NCI-H2227 (cell line): Measurements from ENCODE around the gene CDADC1.
A peak's percentile ranks its signal among the peaks of the same experiment; 100 is the strongest.
"Not testable (repeated sequence)": the region's sequence is repeated elsewhere in the genome, so short reads cannot be mapped to it uniquely, and the experiment has no call there.

Source experiments
- DNase-seq: peaks from one replicate; lab custom pipeline; 2025; ENCODE audit not compliant: unreplicated experiment; lab: John Stamatoyannopoulos, UW

CDADC1 gene

GRCh38 chr13:49310251-49310650, 62.5 kb downstream of the CDADC1 start:
- no peak for DNase-seq

DNA sequence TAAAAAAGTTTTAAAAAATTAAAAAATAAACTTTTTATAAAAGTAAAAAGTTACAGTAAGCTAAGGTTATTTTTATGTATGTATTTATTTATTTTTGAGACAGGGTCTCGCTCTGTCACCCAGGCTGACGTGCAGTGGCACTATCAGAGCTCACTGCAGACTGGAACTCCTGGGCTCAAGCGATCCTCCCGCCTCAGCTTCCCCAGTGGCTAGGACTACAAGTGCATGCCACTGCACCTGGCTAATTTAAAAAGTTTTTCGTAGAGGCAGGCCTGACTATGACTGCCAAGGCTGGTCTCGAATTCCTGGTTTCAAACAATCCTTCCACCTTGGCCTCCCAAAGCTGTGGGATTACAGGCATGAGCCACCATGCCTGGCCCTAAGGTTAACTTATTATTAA, 64.1 kb downstream of the CDADC1 start:
- no peak for DNase-seq

DNA sequence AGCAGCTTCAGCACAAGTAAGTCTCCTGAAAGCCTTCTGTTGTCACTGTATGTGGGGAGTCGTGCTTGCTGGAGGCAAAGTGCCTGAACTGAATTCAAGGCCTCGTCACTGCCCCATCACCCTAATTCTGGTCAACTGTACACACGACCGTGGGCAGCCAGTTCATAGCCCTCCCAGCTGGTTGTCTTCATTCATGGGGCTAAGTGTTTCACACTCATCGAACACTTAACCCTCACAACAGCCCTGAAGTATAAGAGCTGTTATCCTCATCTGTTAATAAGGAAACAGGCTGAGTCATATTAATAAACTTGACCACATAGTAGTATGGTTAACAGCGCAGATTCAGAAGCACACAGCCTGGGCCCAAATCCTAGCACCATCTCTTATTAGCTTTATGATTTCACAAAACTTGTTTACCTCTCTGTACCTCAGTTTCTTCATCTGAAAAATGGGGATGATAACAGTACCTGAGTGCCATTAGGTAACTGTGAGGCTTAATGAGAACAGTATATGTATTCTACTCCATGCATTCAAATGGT, 66.7 kb downstream of the CDADC1 start:
- no peak for DNase-seq

- no peak for DNase-seq
These were observed 67.4 kb downstream of the CDADC1 start for GRCh38 chr13:49315036-49315565.

DNA sequence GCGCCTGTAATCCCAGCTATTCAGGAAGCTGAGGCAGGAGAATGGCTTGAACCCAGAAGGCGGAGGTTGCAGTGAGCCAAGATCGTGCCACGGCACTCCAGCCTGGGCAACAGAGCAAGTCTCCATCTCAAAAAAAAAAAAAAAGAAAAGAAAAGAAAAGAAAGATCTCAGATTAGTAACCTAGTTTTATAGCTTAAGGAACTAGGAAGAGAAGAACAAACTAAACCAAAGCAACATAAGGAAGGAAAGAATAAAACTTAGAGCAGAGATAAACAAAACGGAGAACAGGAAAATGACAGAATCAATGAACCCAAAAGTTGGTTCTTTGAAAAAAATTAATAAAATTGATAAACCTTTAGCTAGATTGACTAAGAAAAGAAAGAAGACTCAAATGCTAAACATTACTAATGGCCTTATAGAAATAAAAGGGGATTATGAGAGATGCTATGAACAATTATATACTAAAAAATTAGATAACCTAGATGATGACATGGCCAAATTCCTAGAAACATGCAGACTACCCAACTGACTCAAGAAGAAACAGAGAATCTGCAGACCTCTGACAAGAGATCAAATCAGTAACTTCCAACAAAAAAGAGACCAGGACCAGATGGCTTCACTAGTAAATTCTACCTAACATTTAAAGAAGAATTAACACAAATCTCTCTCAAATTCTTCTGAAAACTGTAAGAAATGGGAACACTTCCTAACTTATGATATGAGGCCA, 68.2 kb downstream of the CDADC1 start:
- no peak for DNase-seq

GRCh38 chr13:49319551-49319950, 71.8 kb downstream of the CDADC1 start:
- DNase-seq, result no peak

DNA sequence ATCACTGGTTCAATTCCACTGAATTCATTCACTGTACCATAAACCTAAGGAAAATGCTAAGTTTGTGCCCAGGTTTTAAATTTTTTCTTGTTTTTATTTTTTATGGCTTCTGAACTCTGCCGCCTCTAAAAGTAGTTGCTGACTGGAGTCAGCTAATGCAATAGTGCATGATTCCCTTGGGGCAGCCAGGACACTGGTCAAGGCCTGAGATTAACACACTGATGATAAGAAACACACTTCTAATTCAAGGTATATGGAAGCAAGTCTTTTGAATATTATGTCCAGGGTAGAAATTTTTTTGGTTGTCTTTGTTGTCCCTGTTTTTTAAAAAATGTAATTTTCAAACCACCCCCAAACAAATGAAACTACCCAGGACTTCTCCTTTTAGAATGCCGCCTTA, 72.2 kb downstream of the CDADC1 start:
- no peak for DNase-seq

DNA sequence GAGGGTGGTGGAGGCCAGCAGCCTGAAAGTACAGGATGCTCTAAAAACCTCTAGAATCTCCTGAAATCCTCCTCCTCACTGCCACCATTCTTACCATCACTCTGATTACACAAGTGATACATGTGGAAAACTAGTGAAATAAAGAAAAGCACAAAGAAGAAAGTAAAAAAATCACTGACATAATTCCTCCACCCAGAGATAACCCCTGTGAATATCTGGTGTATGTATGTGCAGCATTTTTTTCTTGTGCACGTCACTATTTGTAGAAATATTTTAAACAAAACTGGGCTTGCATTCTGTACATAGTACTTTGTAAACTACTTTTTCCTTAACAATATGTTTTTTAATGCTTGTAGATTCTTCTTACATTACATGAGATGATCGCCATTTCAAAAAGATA, 73.2 kb downstream of the CDADC1 start:
- DNase-seq, result no peak

- DNase-seq, result no peak
These were observed 75.0 kb downstream of the CDADC1 start for GRCh38 chr13:49322702-49323101.

DNA sequence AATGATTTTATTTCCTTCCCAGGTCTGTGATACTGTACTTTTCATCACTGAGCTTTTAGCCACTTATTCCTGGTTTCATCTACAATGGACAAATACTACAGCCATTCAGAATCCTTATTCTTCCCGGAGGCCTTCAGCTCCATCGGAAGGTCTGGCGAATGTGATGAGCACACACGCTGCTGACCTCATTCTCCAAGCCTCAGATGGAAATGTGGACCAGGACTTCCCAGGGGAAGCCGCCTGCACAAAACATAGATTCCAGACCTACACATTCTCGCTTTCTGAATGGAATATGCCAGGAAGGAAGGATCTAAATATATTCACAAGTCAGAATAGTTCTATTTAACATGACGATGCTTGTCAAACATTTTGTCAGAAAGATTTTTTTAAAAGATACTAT, 75.6 kb downstream of the CDADC1 start:
- no peak for DNase-seq

DNA sequence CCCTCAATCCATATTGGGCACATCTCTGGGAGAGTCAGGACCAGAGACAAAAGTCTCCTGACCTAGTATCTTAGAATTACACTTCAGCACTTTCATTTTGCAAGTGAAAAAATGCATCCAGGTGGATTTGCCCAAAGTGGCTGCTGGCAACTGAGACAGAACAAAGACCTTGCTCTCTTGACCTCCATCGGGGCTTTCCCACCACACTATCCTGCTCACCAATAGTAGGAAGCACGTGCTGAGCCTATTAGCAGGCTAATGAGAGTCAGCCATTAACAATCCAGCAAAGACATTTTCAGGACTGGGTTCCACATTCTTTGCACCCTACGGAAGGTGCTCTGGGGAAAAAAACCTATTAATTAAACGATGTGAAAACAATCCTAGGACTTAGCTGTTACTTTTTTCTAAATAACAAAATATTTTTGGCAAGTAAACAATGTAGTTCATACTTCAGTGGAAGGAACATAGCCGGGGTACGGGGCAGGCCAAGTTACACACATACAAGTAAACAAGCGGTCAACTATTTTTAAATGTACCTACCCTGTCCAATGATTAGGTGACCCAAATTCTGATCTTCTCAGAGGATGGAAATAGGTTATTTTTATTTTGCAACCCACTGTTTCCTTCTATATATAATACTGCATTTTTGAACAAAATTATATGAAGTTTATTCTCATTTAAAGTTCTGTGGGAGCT, 78.6 kb downstream of the CDADC1 start:
- no peak for DNase-seq

DNA sequence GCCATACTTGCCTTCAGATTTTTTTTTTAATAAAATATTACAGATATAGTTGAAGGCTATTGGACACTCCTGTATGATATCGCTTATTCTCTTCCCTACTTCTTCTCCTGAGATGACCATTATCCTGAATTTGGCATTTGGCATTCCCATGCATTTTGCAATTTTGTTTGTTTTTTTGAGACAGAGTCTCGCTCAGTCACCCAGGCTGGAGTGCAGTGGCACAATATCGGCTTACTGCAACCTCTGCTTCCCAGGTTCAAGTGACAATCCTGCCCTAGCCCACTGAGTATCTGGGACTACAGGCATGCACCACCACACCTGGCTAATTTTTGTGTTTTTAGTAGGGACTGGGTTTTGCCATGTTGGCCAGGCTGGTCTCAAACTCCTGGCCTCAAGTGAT, 79.4 kb downstream of the CDADC1 start:
- not testable (repeated sequence) for DNase-seq

GRCh38 chr13:49329831-49330545, 82.3 kb downstream of the CDADC1 start:
- peak; percentile 20 for DNase-seq

DNA sequence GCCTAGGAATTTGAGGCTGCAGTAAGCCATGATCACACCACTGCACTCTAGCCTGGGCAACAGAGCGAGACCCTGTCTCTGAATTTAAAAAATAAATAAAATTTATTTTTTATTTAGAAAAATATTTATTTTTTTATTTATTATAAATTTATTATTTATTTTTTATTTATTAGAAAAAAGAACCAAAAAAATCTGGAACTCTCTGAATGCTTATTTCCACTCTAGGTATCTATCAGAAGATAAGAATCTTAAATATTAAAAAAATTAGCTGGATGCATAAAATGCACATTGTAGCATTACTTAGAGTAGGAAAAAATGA, 82.8 kb downstream of the CDADC1 start:
- DNase-seq, result no peak

- no peak for DNase-seq
These were observed 88.9 kb downstream of the CDADC1 start for GRCh38 chr13:49336655-49337054.

- DNase-seq, result no peak
These were observed 92.4 kb downstream of the CDADC1 start for GRCh38 chr13:49340161-49340560.

DNA sequence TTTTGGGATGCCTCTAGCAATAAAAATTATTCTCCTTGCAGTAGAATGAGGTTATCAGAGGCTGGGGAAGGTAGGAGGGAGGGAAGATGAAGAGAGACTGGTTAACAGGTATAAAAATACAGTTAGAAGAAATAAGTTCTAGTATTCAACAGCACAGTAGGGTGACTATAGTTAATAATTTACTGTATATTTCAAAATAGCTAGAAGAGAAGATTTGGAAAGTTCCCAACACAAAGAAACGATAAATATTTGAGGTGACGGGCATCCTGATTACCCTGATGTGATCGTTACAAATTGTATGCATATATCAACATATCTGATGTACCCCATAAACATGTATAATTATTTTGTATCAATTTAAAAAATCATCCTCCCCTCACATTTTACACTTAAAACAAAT, 93.8 kb downstream of the CDADC1 start:
- no peak for DNase-seq

DNA sequence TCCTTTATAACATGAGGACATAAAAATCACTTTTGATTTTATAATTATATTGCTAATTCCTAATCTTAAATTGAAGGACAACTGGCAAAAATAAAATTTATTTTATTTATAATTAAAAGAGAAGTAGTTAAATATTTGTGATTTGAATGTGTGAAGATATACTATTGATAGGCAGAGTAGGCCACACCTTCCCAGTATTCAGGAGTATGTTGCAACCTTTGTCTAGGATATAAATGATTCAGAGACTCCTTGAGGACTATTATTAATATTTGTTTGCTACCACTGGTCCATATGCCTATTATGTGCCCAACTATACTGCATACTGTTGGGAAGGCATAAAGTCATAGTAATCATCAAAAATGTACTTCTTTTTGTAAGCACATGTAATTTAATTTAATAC, 94.2 kb downstream of the CDADC1 start:
- no peak for DNase-seq

GRCh38 chr13:49342454-49342853, 94.7 kb downstream of the CDADC1 start:
- DNase-seq, result no peak
